K562 (cell line): ENCODE measurements around the gene PRCP. TPM values are rescaled to one million over a fixed set of nuclear protein-coding genes. Genes with fewer than 3 reads are reported as not detected.

Source experiments
- GABPA ChIP-seq: fragments of 200-800 bp; sonication (Bioruptor generic); conservative IDR thresholded peaks from 2 replicates; pipeline ENCODE4 v1.6.1; 2016; ENCODE audit warnings: low read depth, missing genetic modification characterization, missing compliant biosample characterization
- KAT7 ChIP-seq: sonication (generic); formaldehyde crosslinking; IDR thresholded peaks from 2 replicates; pipeline ENCODE4 v1.8.0; 2022; ENCODE audit warnings: missing genetic modification reagents, mild to moderate bottlenecking, borderline replicate concordance
- NR3C1 ChIP-seq: sonication (generic); formaldehyde crosslinking; IDR thresholded peaks from 2 replicates; pipeline ENCODE4 v1.8.1; 2022; ENCODE audit warnings: missing genetic modification reagents
- PRDM10 ChIP-seq: fragments of 450-650 bp; IDR thresholded peaks from 2 replicates; pipeline ENCODE4 v1.6.1; 2018; ENCODE audit not compliant: partially characterized antibody
- RBFOX2 ChIP-seq: fragments of 200-400 bp; formaldehyde crosslinking; IDR thresholded peaks from 2 replicates; pipeline ENCODE4 v1.6.1; 2017; ENCODE audit warnings: low read depth, mild to moderate bottlenecking, low read length, moderate library complexity
- SMAD3 ChIP-seq: fragments of 450-650 bp; formaldehyde crosslinking; conservative IDR thresholded peaks from 2 replicates; pipeline ENCODE4 v1.4.0; 2020; ENCODE audit warnings: mild to moderate bottlenecking
- SMARCC2 ChIP-seq: fragments of 450-650 bp; IDR thresholded peaks from 2 replicates; pipeline ENCODE4 v1.6.1; 2017; ENCODE audit warnings: antibody characterized with exemption, moderate library complexity, mild to moderate bottlenecking, low read depth
- SRF ChIP-seq, 2 experiments: fragments of 250-450, 450-650 bp in 1 of 2; sonication (Bioruptor Pico) in 1 of 2; sonication (generic) in 1 of 2; formaldehyde crosslinking; IDR thresholded peaks; 2 replicates each; pipeline versions ENCODE4 v1.5.0 to v1.5.1; 2020 to 2022; ENCODE audit warnings: mild to moderate bottlenecking in 1 of 2, missing genetic modification reagents in 1 of 2
- ZNF212 ChIP-seq: fragments of 450-650 bp; formaldehyde crosslinking; IDR thresholded peaks from 2 replicates; pipeline ENCODE4 v1.4.0; 2020; ENCODE audit warnings: mild to moderate bottlenecking
- polyA plus RNA-seq, 8 experiments: library from polyadenylated mRNA; depleted of rRNA in 4 of 8; stranded (reverse) in 5 of 8; unstranded in 3 of 8; fragments of >200 nt; fragmentation: Nextera tagmentation in 2 of 8; fragmentation: Illumina TruSeq in 1 of 8; extraction: Ambion mirVana in 2 of 8; extraction: Trizol in 1 of 8; gene quantifications; 2 replicates each; pipeline versions ENCODE4 v1.2.1 to v1.2.3, GENCODE V29; 2011 to 2014; ENCODE audit warnings: inconsistent platforms in 1 of 8, missing spikeins in 1 of 8
- total RNA-seq, 7 experiments: library from RNA; depleted of rRNA in 6 of 7; stranded (reverse); fragments of >200 nt in 6 of 7; fragmentation: Illumina TruSeq in 2 of 7; extraction: Trizol in 2 of 7; gene quantifications; 2 replicates each; pipeline versions ENCODE4 v1.2.1 to v1.2.3, GENCODE V29; 2011 to 2021; ENCODE audit warnings: low replicate concordance in 1 of 7
- TF ChIP-seq, protein P1 (sequence below): fragments of 450-650 bp; IDR thresholded peaks from 2 replicates; pipeline ENCODE4 v1.6.1; 2016

PRCP gene
- total and polyA plus RNA-seq, 9 of the 15 experiments (the other 6 are each of a cell fraction or from before 2014, with no cell fraction given) = 9.5 to 43.1 (median 23.2) TPM

- no peak for TF ChIP-seq PRDM10
- no peak for TF ChIP-seq GABPA (tag)
- no peak for TF ChIP-seq SMAD3 (CRISPR knock-in tag)
- TF ChIP-seq, protein P1, sequence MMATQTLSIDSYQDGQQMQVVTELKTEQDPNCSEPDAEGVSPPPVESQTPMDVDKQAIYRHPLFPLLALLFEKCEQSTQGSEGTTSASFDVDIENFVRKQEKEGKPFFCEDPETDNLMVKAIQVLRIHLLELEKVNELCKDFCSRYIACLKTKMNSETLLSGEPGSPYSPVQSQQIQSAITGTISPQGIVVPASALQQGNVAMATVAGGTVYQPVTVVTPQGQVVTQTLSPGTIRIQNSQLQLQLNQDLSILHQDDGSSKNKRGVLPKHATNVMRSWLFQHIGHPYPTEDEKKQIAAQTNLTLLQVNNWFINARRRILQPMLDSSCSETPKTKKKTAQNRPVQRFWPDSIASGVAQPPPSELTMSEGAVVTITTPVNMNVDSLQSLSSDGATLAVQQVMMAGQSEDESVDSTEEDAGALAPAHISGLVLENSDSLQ = no peak
- TF ChIP-seq ZNF212 (CRISPR knock-in tag) = no peak
- TF ChIP-seq SMARCC2 = no peak
- no peak for TF ChIP-seq KAT7 (CRISPR knock-in tag)
- no peak for TF ChIP-seq NR3C1
- TF ChIP-seq RBFOX2 = no peak
- TF ChIP-seq SRF (CRISPR knock-in tag; IDR thresholded peaks at IDR 0.05) = no peak
- TF ChIP-seq, all 486 proteins: peak for 0
These were observed 37.3 kb upstream of the PRCP start (continued) for GRCh38 chr11:82937554-82937953.
